Measurements from ENCODE around the gene CYSLTR2.

Gene CYSLTR2

DNA sequence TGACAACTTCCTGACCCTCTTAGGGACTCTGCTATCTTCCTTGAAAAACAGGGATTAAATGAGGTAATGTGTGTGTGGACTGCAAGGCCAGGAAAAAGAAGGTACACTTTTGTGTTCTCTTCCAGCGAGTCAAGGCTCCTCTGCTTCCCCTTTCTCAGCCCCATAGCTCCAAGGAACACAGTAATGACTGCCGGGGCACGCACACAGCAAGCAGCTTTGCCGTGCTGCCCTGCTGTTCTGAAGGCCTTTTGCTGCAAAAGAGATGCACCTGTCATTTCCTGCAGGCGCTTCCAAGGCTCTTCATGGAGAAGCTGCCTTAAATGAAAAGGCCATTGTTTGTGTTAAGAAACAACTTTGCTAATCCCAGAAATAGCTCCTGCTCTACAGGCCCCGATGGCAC lies 84.6 kb downstream of the CYSLTR2 start:
- no peak for DNase-seq (ENCODE audit: low spot score)

DNA sequence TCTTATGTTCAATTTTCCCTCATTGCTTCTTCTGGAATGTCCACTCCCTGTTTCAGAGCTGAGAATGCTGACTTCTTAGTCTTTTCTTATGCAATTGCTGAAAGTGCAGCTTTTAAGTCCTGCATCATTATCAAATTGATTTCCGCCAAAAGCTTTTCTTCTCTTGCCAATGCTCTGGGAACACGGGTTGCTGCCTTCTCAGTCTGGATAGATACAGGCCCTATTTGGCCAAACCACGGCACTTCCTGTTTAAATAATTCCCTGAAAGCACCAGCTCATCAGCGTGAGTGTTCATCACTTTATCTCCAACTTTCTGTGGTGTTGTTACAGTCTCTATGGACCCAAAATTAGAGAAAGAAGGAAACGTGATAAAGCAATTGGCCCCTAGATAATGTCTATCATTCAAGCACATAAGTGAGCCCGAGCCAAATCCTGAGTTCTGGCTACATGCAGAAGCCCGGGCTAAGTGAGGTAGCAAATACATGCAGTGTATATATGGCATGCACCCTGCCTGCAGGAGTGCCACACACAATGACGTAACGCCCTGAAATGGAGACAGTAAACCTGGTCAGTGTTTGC lies 85.7 kb downstream of the CYSLTR2 start:
- no peak for DNase-seq (ENCODE audit: low spot score)

DNA sequence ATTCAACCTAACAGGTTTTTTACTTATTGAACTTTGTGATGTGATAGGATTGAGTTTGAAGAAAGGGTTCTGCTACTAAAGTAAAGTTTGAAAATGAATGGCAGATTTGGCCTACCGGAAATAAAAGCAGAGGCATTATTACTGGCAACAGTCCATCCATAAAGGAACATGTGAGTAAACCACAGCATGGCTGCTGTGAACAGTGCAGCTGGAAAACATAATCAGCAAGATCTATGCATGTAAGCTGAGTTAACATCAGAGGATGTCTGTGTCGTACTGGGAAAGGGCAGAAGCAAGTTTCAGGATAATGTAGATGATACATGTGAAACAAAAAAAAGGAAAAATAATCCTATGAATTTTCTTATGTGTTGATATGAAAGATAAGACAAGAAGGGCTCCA lies 87.6 kb downstream of the CYSLTR2 start:
- peak; percentile 35 for DNase-seq (ENCODE audit: low spot score)

DNA sequence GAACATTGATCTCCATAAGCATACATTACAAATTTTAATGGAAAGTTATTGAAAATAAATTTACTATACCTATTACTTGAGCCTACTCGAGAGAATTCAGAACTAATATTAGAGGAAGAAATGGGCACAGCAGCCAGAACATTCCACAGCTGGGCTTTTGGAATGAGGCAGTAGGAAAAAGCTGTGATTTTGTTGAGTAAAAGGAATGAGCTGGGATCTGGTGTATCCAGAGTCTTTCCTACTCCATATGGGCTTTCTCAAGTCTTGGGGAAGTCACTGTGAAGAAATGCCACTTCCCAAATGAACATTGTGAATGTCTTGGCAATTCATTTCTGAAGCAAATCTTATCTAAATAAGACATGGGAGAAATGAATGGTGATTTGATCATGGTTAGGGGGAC lies 93.1 kb downstream of the CYSLTR2 start:
- no peak for DNase-seq (ENCODE audit: low spot score)

DNA sequence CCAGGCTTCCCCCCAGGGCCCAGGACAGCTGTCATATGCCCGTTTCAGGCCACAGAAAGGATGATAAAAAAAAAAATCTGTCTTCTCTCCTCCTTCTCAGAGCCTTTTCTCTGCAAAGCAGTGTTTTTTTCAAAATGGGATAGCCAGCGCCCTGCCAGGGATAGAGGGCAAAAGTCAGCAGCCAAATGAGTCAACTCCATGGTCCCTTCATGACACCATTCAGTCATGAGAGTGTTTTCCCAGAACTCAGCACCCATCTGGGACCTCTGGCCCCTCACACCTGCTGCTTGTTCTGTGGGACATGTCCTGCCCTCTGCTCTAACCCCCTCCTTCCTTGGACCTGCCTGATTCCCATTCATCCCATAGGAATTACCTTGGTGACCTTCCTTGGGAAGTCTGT lies 95.0 kb downstream of the CYSLTR2 start:
- no peak for DNase-seq (ENCODE audit: low spot score)

DNA sequence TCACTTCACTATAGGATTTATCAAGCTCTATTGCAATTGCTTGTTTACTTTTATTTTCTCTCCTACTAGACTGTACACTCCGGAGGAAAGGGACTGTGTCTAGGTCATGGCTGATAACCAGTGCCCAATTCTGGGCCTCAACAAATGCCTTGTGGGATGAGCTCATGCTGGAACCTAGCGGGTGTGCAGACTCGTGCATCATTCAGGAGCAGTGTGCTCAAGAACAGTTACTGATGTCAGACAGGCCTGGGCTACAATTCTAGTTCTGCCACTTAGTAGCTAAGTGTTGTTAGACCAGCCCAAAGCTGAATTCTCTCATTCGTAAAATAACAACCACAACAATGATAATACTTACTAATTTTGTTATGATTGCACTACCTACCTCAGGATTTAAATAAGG lies 95.4 kb downstream of the CYSLTR2 start:
- no peak for DNase-seq (ENCODE audit: low spot score)

DNA sequence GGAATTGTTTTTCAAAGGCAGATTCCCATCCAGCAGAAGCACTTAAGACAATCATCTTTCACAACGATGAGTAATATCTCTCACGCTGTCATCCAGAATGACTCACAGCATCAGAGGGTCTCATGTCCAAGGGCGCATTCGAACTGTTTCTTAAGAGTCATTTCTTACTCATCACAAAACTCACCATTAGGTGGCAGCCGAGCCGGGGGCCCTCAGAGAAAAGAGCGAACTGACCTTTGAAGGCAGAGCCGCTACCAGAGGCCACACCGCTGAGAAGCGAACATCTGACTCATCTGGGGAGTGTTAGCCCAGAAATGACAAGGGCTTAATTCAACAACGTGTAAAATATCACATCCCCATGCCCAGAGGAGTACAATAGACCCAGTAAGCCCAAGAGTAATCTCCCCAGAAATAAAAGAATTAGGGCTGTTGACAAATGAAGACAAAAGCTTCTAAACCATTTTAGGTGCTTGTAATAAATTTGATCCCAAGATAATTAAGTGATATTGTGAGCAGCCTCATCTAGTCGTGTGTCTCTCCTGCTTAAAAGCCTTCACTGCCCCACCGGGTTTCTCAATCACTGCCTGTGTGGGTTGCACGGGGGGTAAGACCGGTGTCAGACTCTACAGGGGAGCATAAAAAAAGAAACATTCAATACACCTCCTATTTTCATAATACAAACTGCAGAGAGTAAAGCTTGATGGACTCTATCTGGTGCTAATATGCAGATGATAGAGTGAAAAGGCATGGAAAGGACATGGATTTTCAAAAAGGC lies 96.2 kb downstream of the CYSLTR2 start:
- peak; percentile 66 for DNase-seq (ENCODE audit: low spot score)

DNA sequence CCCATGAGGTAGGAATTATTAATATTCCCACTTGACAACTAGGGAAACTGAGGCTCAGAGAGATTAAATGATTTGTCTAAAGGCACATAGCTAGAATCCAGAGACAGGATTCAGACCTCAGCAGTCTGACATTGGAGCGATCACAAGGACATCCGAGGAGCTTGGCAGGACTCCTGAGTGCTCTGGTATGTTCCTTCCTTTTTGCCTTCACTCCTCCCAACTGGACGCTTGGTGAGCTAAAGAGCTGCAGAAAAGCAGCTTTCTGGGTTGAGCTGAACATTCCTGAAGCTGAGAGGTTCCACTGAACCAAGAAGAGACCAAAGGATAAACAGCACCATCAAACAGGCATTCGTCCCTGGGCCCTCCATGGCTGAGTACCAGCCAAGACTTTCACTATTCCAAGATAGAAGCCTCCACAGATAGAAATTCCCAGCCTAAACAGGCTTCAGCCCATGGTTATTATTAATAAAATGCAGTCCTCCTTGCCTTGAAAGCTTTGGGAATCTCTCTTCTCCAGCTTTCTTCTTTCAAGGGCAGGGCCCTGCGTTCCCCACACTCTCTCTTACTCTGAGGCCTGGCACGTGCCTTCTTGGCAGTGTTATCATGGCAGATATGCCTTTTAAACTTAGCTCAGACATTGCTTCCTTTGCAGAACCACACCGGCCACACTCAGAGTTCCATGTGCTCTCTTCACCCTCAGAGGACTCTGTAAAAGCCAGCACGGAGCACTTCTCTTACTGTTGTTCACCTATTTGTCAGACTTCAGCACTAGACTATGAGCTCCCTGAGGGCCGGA lies 97.1 kb downstream of the CYSLTR2 start:
- DNase-seq (ENCODE audit: low spot score) = no peak

DNA sequence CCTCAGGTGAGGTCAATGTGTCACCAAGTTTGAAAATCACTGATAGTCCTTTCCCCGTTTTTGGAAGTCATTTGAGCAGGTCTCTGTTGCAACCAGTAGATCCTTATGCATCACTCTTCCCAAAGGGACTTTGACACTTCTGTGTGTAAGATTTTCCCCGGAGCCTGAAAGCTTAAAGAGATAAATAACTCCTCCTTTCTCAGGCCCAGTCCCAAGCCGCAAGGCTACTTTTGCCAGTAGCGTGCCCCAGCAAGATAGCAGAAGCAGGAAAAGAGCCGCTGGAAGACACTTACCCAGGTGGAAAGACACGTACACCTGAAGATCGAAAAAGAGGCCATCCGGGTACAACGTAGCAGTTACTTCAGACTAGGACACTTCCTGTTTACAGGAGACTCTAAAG lies 106.9 kb downstream of the CYSLTR2 start:
- DNase-seq (ENCODE audit: low spot score) = no peak
